Hepatic stellate cell (primary cell): ENCODE data around the gene CERCAM.
"Not testable (repeated sequence)": the region's sequence is repeated elsewhere in the genome, so short reads cannot be mapped to it uniquely, and the experiment has no call there.

ENCODE experiments used
- DNase-seq: peaks from one replicate; pipeline ENCODE4 v3.0.0; 2011; ENCODE audit warnings: low spot score

CERCAM gene

DNA sequence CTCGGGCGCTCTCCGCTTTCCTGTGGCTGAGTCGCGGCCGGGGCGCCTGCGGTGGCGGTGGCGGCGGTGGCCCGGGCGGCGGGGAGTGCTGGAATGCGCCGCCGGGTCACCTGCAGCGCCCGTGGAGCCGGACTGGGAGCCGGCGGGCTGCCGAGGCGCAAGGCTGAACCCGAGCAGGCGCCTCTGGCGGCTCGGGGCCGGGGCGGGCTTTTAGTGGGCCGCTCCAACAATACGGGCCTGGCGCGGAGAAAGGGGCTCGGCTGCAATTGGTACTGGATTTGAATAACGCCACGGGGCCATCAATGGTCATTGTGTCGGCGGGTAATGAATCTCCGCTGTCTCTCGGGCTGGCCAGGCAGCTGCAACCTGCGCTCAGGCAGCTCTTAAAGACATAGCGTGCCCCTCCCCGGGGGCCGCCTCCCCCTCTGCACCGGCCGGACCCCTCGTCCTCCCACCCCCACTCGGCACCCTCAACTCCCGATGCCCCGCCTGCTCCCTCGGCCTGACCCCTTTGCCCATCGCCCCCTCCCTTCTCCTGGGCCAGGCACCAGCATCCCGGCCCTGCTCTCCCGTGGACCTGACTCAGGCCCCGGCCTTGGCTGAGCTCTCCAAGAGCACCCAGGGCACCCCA is 27.4 kb upstream of the CERCAM start:
- DNase-seq = no peak

GRCh38 chr9:128393970-128394369 is 26.7 kb upstream of the CERCAM start:
- no peak for DNase-seq

GRCh38 chr9:128394379-128395168 is 26.1 kb upstream of the CERCAM start:
- DNase-seq = no peak

DNA sequence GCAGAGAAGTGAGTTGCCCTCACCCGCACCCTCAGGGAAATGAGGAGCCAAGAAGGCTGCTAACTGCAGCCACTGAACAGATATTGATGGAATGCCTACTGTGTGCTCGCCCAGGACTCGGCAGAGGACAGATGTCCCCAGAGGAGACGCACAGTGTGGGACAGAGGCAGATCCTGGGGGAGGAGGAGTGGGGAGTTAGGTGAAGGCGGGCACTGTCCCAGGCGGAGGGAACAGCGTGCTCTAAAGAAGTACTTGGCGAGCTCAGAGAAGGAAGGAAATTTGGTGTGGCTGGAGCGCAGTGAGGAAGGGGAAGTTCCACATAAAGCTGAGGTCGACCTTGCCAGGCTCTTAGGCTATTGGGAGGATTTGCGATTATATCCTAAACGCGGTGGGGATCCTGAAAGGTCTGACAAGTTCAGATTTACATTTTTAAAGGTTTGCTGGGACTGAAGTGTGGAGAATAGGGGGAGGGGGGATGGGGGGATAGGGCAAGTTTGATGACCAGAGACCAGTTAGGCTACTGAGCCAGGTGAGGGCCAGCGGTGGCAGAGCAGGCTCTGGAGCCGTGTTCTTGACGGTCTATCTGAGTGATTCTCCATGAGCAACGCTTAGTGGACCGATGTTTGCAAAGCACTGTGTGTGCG is 23.6 kb upstream of the CERCAM start:
- no peak for DNase-seq

- no peak for DNase-seq
These were observed 22.8 kb upstream of the CERCAM start for GRCh38 chr9:128397831-128398230.

GRCh38 chr9:128399861-128400260 is 20.8 kb upstream of the CERCAM start:
- DNase-seq = no peak

DNA sequence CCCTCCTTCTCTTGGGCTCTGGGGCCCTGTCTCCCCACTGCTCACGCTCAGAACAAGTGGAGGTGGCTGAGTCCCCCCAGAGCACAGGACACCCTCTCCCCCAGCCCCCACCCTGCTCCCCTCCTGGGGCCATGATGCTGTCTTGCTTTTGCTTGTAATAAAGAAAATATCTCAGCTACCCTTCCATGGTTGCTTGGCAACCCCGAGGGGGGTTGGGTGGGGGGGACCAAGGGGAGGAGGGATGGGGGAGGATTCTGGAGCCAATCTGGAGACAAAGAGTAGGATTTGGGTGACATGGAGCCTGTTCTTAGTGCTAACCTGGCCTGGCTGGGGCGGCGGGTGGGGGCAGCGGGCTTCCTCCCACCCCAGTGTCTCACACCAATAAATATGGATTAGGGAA is 16.1 kb upstream of the CERCAM start:
- DNase-seq = no peak

- no peak for DNase-seq
These were observed 15.4 kb upstream of the CERCAM start for GRCh38 chr9:128405077-128405779.

GRCh38 chr9:128405780-128406171 is 14.9 kb upstream of the CERCAM start:
- DNase-seq = no peak

DNA sequence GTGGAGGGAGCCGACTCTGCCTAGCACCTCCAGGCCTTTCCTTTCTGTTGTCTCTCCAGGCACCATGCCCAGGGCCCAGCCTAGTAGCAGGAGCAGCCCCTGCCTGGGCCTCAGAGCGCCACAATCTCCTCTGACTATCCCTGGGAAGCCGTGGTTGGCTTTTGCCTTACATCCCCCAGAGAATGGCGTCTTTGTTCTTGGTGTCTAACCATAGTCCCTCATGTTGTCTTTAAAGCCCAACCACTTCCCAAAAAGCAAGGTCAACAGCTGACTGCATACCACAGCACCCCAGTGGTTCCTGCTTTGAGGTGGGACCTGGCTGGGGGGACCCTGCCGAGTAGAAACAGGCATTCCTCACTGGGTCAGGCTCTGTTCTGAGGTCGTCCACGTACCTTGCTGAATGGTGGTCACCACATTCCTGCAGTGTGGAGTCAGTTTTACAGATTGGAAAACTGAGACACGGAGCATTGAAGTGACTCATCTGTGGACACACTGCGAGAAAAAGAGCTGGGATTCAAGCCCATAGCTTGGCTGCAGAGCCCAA is 13.7 kb upstream of the CERCAM start:
- peak; percentile 48 for DNase-seq

- DNase-seq = no peak
These were observed 11.7 kb upstream of the CERCAM start for GRCh38 chr9:128408963-128409431.

DNA sequence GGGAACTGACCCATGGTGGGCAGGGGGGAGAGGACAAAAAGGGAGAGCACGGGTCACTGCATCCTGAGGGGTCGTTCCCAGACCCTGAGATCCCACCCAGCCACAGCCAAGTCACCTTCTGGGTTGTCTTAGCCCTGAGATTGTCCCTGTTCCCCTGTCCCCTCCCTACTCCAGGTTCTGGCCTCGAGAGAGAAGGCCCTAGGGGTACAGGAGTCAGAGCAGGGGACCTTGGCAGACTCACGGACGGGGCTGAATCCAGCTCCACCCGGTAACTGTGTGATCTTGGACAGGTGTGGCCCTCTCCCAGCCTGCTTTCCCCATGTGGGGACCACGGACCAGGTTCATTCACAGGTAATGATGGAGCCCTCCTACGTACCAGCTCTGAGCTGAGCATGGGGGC is 11.2 kb upstream of the CERCAM start:
- no peak for DNase-seq

DNA sequence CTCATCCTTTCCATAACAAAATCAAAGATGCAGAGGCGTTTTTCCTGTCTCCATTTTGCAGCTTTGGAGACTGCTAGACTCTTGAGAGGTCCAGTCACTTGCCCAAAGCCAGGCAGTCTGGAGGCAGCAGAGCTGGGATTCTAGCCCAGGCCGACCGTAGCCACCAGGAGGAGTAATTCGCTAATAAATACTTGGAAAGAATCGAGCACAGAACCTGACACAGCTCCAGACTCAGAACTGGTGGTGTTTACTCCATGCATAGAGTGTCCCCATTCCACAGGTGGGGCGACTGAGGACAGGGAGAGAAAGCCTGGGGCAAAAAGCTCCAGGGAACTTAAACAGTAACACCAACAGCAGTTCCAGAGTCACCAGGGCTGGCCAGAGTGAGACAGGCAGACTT is 10.7 kb upstream of the CERCAM start:
- DNase-seq = peak; percentile 51

- DNase-seq = no peak
These were observed 9.1 kb upstream of the CERCAM start for GRCh38 chr9:128411364-128412119.

- DNase-seq = peak; percentile 47
These were observed 8.4 kb upstream of the CERCAM start for GRCh38 chr9:128412120-128412790.

- DNase-seq = not testable (repeated sequence)
These were observed 6.9 kb upstream of the CERCAM start for GRCh38 chr9:128413728-128414127.

- DNase-seq = no peak
These were observed 6.2 kb upstream of the CERCAM start for GRCh38 chr9:128414461-128414860.

- no peak for DNase-seq
These were observed 5.4 kb upstream of the CERCAM start for GRCh38 chr9:128415281-128415680.

DNA sequence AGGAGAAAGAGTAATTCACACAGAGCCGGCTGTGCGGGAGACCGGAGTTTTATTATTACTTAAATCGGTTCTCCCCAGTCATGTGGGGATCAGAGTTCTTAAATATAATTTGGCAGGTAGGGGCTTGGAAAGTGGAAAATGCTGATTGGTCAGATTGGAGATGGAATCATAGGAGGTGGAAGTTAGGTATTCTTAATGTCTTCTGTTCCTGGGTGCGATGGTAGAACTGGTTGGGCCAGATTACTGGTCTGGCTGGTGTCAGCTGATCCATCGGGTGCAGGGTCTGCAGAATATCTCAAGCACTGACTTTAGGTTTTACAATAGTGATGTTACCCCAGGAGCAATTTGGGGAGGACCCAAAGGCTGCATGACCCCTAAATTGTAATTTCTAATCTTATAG is 4.6 kb upstream of the CERCAM start:
- DNase-seq = no peak

GRCh38 chr9:128416432-128417019 is 4.1 kb upstream of the CERCAM start:
- no peak for DNase-seq
